HepG2 (cell line): ENCODE results near the gene ERLIN1.

Experiments used
- NONO ChIP-seq, 2 experiments: fragments of 450-650 bp in 1 of 2; sonication (generic) in 1 of 2; formaldehyde crosslinking in 1 of 2; IDR thresholded peaks in 1 of 2; conservative IDR thresholded peaks in 1 of 2; 2 replicates each; pipeline versions ENCODE4 v1.6.1 to v1.8.0; 2017 to 2022; ENCODE audit warnings: mild to moderate bottlenecking in 1 of 2, missing genetic modification reagents in 1 of 2, moderate library complexity in 1 of 2
- TF ChIP-seq, protein P1 (sequence below): sonication (generic); formaldehyde crosslinking; IDR thresholded peaks from 2 replicates; pipeline ENCODE4 v1.5.0; 2020; ENCODE audit warnings: mild to moderate bottlenecking, missing genetic modification reagents, moderate library complexity

GRCh38 chr10:100146875-100147650 is 38.8 kb downstream of the ERLIN1 start:
- TF ChIP-seq, protein P1, sequence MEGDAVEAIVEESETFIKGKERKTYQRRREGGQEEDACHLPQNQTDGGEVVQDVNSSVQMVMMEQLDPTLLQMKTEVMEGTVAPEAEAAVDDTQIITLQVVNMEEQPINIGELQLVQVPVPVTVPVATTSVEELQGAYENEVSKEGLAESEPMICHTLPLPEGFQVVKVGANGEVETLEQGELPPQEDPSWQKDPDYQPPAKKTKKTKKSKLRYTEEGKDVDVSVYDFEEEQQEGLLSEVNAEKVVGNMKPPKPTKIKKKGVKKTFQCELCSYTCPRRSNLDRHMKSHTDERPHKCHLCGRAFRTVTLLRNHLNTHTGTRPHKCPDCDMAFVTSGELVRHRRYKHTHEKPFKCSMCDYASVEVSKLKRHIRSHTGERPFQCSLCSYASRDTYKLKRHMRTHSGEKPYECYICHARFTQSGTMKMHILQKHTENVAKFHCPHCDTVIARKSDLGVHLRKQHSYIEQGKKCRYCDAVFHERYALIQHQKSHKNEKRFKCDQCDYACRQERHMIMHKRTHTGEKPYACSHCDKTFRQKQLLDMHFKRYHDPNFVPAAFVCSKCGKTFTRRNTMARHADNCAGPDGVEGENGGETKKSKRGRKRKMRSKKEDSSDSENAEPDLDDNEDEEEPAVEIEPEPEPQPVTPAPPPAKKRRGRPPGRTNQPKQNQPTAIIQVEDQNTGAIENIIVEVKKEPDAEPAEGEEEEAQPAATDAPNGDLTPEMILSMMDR (CRISPR knock-in tag) = no peak
- TF ChIP-seq NONO (IDR thresholded peaks at IDR 0.05) (no peak), NONO (CRISPR knock-in tag; conservative IDR thresholded peaks at IDR 0.05) (no peak)
